Transverse colon (tissue), 4 donors: Measurements from ENCODE around the gene C7orf25. TPM values are rescaled to one million over a fixed set of nuclear protein-coding genes. Genes with fewer than 3 reads are reported as not detected.

Source experiments
- DNase-seq: peaks from one replicate; pipeline ENCODE4 v3.0.0-alpha.2; 2019
- H3K27ac ChIP-seq, 4 donors: fragments of 200-600 bp; sonication (generic); 2 replicates each; pipeline ENCODE4 v1.5.1; 2016 to 2018; ENCODE audit warnings: inconsistent platforms in 4 of 4
- H3K27me3 ChIP-seq: fragments of 200-600 bp; sonication (generic); 2 replicates; pipeline ENCODE4 v1.5.1; 2017; ENCODE audit warnings: inconsistent platforms
- H3K36me3 ChIP-seq, 4 donors: fragments of 200-600 bp; sonication (generic); 2 replicates each; pipeline ENCODE4 v1.5.1; 2017 to 2019; ENCODE audit warnings: inconsistent platforms in 4 of 4
- H3K4me1 ChIP-seq, 4 donors: fragments of 200-600 bp; sonication (generic); 2 replicates each; pipeline ENCODE4 v1.5.1; 2017 to 2020; ENCODE audit warnings: inconsistent platforms in 4 of 4
- H3K4me3 ChIP-seq, 4 donors: fragments of 200-600 bp; sonication (generic); 1 replicate in 1 of 4; 2 replicates in 3 of 4; pipeline versions ENCODE4 v1.5.1 to v1.6.1; 2017 to 2019; ENCODE audit warnings: inconsistent platforms in 4 of 4
- H3K9me3 ChIP-seq, 2 donors: fragments of 200-600 bp; sonication (generic); 2 replicates each; pipeline ENCODE4 v1.5.1; 2017 to 2019; ENCODE audit warnings: inconsistent platforms in 2 of 2
- EP300 ChIP-seq: sonication (generic); formaldehyde crosslinking; IDR thresholded peaks from one replicate; pipeline ENCODE4 v1.6.1; 2017; ENCODE audit warnings: antibody characterized with exemption, low read depth
- POLR2A ChIP-seq: fragments of 450-650 bp; IDR thresholded peaks from one replicate; pipeline ENCODE4 v1.6.1; 2016; ENCODE audit warnings: antibody characterized with exemption, mild to moderate bottlenecking, moderate library complexity
- POLR2AphosphoS5 ChIP-seq, 3 donors: sonication (generic); formaldehyde crosslinking; IDR thresholded peaks; one replicate each; pipeline ENCODE4 v1.6.1; 2016; ENCODE audit warnings: antibody characterized with exemption in 3 of 3
- WGBS, 2 donors: methylation state at CpG; one replicate each; pipeline ENCODE4 v1.1.5; 2018; ENCODE audit warnings: low coverage in 1 of 2; 5-methylcytosine and 5-hydroxymethylcytosine counted together
- in situ Hi-C, 4 donors: fragments of 200-750 bp; cut with MboI; loops; one replicate each; pipeline versions ENCODE4 v1.15.0 to v1.15.1; 2017; ENCODE audit warnings: low sequenced_read_pairs in 3 of 4, low pct_ligation_motif_present in 1 of 4, low pct_unique_long_range_greater_than_20kb in 1 of 4
- intact Hi-C: fragments of 100-400 bp; cut with DNase I; formaldehyde crosslinking; loops from one replicate; pipeline ENCODE4 v1.15.1; 2023; ENCODE audit warnings: low total_unique reads
- total RNA-seq, 4 donors: library from RNA; depleted of rRNA; stranded (reverse); fragments of >200 nt; gene quantifications; one replicate each; pipeline ENCODE4 v1.1.0, GENCODE V29; 2016
- TF ChIP-seq, protein P1 (sequence below), 5 experiments: fragments of 200-600 bp in 3 of 5; fragments of 450-650 bp in 2 of 5; sonication (generic) in 3 of 5; IDR thresholded peaks; 1 replicate in 2 of 5; 2 replicates in 3 of 5; pipeline ENCODE4 v1.5.1; 2016 to 2017; ENCODE audit warnings: antibody characterized with exemption in 5 of 5, inconsistent platforms in 3 of 5, mild to moderate bottlenecking in 2 of 5, moderate library complexity in 1 of 5

Gene C7orf25
- total RNA-seq, 4 donors from 2014 or later: 7.0 to 11.6 (median 9.7) TPM

DNA sequence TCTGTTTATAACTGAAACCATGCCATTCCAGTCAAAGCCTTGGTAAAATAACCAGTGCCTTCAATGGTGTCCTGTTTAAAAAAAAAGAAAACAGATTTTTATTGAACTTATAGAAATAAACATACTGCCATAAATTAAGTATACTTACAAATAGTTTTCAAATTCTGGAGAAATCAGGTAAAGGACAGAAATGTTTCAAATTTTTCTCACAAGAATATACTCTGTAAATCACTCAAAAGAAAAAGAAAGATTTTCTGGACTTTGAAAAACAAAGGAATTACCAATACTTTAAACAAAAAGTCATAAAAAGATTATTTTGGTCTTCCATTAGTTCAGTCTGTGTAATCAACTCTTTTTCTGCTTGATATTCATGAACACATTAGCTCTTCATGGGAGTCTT is 44.2 kb upstream of the C7orf25 start:
- H3K27me3 ChIP-seq: no peaks in the 10 kb centered on the region
- H3K4me1 ChIP-seq: no peaks in the 10 kb centered on the region
- no peaks in the 10 kb centered on the region for H3K36me3 ChIP-seq
- in situ Hi-C loops (loop anchor here in 1 of 4 donors (25.0 kb wide), 1 partner anchor 306 kb away; no protein-coding TSS in a partner anchor), intact Hi-C loops (no loop called here)
- no peak for DNase-seq
- H3K27ac ChIP-seq: no peak overlapping the region
- no peak overlapping the region for H3K4me3 ChIP-seq
- TF ChIP-seq, protein P1, sequence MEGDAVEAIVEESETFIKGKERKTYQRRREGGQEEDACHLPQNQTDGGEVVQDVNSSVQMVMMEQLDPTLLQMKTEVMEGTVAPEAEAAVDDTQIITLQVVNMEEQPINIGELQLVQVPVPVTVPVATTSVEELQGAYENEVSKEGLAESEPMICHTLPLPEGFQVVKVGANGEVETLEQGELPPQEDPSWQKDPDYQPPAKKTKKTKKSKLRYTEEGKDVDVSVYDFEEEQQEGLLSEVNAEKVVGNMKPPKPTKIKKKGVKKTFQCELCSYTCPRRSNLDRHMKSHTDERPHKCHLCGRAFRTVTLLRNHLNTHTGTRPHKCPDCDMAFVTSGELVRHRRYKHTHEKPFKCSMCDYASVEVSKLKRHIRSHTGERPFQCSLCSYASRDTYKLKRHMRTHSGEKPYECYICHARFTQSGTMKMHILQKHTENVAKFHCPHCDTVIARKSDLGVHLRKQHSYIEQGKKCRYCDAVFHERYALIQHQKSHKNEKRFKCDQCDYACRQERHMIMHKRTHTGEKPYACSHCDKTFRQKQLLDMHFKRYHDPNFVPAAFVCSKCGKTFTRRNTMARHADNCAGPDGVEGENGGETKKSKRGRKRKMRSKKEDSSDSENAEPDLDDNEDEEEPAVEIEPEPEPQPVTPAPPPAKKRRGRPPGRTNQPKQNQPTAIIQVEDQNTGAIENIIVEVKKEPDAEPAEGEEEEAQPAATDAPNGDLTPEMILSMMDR (IDR thresholded peaks at IDR 0.05): no peak
- TF ChIP-seq EP300: no peak
- no peaks in the 10 kb centered on the region for H3K9me3 ChIP-seq

DNA sequence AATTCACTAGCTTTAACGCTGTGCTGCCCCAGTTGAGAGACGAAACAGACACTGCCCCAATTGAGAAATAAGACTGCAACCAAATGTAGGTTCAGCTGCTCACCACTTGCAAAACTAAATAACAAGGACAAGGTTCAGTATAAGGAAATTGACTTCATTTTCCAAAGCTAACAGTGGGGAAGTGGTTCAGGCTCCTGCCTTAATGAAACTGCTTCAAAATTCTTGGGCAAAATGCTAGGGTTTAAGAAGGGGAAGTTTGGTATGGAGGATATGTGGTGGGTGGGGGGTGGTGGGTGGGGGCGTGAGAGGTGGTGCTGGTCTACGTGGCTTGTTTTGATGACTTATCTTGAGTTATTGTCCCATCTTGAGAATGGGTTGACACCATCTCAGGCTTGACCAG is 42.1 kb upstream of the C7orf25 start:
- Histone ChIP-seq H3K27me3 (no peaks in the 10 kb centered on the region), H3K9me3 (no peaks in the 10 kb centered on the region), H3K4me1 (no peaks in the 10 kb centered on the region), H3K27ac (no peak overlapping the region), H3K36me3 (no peaks in the 10 kb centered on the region), H3K4me3 (no peak overlapping the region)
- TF ChIP-seq POLR2AphosphoS5 (IDR thresholded peaks at IDR 0.05) (no peak), POLR2A (no peak), EP300 (no peak)
- TF ChIP-seq, protein P1 (IDR thresholded peaks at IDR 0.05): no peak
- WGBS, 2 donors: 78 to 91% methylated on average over 4 of the region's 4 CpGs
- DNase-seq: no peak
- in situ Hi-C loops (loop anchor here in 1 of 4 donors (25.0 kb wide), 1 partner anchor 308 kb away; no protein-coding TSS in a partner anchor), intact Hi-C loops (no loop called here)

DNA sequence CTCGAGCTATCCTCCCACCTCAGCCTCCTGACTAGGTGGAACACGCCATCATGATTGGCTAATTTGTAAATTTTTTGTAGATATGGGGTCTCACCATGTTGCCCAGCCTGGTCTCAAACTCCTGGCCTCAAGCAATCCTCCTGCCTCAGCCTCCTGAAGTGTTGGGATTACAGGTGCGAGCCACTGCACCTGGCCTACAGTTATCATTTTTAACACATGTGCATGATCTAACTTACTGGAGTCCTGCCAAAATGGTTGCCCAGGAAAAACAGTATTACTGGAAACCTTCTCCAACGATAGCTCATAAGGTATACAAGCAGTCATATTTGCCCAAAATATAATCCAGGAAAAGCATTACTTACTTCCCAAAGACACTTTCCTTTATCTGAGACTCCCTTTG is 40.5 kb upstream of the C7orf25 start:
- Histone ChIP-seq H3K27me3 (no peaks in the 10 kb centered on the region), H3K9me3 (no peaks in the 10 kb centered on the region), H3K4me1 (no peaks in the 10 kb centered on the region), H3K36me3 (no peaks in the 10 kb centered on the region), H3K4me3 (no peak overlapping the region), H3K27ac (no peak overlapping the region)
- in situ Hi-C loops: loop anchor here in 1 of 4 donors (25.0 kb wide), 1 partner anchor 310 kb away; no protein-coding TSS in a partner anchor
- no peak for DNase-seq
- intact Hi-C loops: no loop called here
- WGBS, 2 donors: 50 to 64% methylated on average over 2 to 4 of the region's 4 CpGs
- TF ChIP-seq, protein P1 (IDR thresholded peaks at IDR 0.05): no peak
- no peak for TF ChIP-seq EP300
- TF ChIP-seq POLR2AphosphoS5 (IDR thresholded peaks at IDR 0.05): no peak
- no peak for TF ChIP-seq POLR2A

DNA sequence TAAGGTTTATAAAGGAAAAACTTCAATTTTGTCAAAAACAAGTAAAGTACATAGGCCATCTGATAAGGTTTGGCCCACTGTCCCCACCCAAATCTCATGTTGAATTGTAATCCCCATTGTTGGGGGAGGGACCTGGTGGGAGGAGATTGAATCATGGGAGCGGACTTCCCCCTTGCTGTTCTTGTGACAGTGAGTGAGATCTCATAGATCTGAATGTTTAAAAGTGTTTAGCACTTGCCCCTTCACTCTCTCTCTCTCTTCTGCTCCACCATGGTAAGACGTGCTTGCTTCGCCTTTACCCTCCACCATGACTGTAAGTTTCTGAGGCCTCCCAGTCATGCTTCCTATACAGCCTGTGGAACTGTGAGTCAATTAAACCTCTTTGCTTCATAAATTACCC is 38.5 kb upstream of the C7orf25 start:
- in situ Hi-C loops: loop anchor here in 1 of 4 donors (25.0 kb wide), 1 partner anchor 312 kb away; no protein-coding TSS in a partner anchor
- WGBS, 2 donors: 60 to 80% methylated on average over 2 to 3 of the region's 3 CpGs
- H3K4me1 ChIP-seq: no peaks in the 10 kb centered on the region

More for the DNA sequence above, 38.5 kb upstream of the C7orf25 start:
- Histone ChIP-seq H3K4me3 (no peak overlapping the region), H3K9me3 (no peaks in the 10 kb centered on the region), H3K27me3 (no peaks in the 10 kb centered on the region), H3K36me3 (no peaks in the 10 kb centered on the region), H3K27ac (no peak overlapping the region)
- intact Hi-C loops: no loop called here
- no peak for DNase-seq
- no peak for TF ChIP-seq EP300
- TF ChIP-seq POLR2AphosphoS5 (IDR thresholded peaks at IDR 0.05): no peak
- TF ChIP-seq, protein P1 (IDR thresholded peaks at IDR 0.05): no peak
- TF ChIP-seq POLR2A: no peak
